ENCODE data around the gene CLCN6. TPM values are rescaled to one million over a fixed set of nuclear protein-coding genes. Genes with fewer than 3 reads are reported as not detected.

The CLCN6 gene
- polyA plus RNA-seq, 1 donor from 2014 or later: 12.5 TPM

- H3K9me2 ChIP-seq (ENCODE audit: insufficient read depth, low read length): no peaks in the 10 kb centered on the region
- no peaks in the 10 kb centered on the region for H3K79me2 ChIP-seq (replicated peaks; ENCODE audit: insufficient read depth, low read length)
- H2AFZ ChIP-seq (ENCODE audit: low read depth, low read length): no peak overlapping the region
- H3K27ac ChIP-seq (ENCODE audit: low read length): no peak overlapping the region
- H3K4me2 ChIP-seq (ENCODE audit: low read length): no peak overlapping the region
- H4K20me1 ChIP-seq (ENCODE audit: insufficient read depth): no peaks in the 10 kb centered on the region
- H3K9ac ChIP-seq (ENCODE audit: low read length): no peak overlapping the region
- no peak for TF ChIP-seq RAD21 (conservative IDR thresholded peaks at IDR 0.05)
- no peak for TF ChIP-seq MXI1 (conservative IDR thresholded peaks at IDR 0.05; ENCODE audit: poor library complexity, severe bottlenecking)
- no peak for TF ChIP-seq SMC3 (conservative IDR thresholded peaks at IDR 0.05; ENCODE audit: poor library complexity)
- TF ChIP-seq EZH2 (IDR thresholded peaks at IDR 0.05; ENCODE audit: borderline replicate concordance, insufficient read depth, low read length, poor library complexity, severe bottlenecking): no peak
- no peak for TF ChIP-seq REST (IDR thresholded peaks at IDR 0.05; ENCODE audit: borderline replicate concordance)
- no peak for TF ChIP-seq TAF1 (IDR thresholded peaks at IDR 0.05; ENCODE audit: low read depth)
- no peak for TF ChIP-seq CTCF (IDR thresholded peaks at IDR 0.05; ENCODE audit: poor library complexity, severe bottlenecking)
- TF ChIP-seq POLR2AphosphoS5 (IDR thresholded peaks at IDR 0.05): no peak
- no peak for TF ChIP-seq EP300 (conservative IDR thresholded peaks at IDR 0.05; ENCODE audit: poor library complexity, severe bottlenecking)
- no peaks in the 10 kb centered on the region for H3K27me3 ChIP-seq (ENCODE audit: insufficient read depth, low read depth, low read length)
- H3K9me3 ChIP-seq (ENCODE audit: low read length): no peaks in the 10 kb centered on the region
- no peaks in the 10 kb centered on the region for H3F3A ChIP-seq (ENCODE audit: insufficient read depth, low read length, poor library complexity, severe bottlenecking)
- H3K36me3 ChIP-seq (ENCODE audit: insufficient read depth, low read length): no peaks in the 10 kb centered on the region
- no peak overlapping the region for H3K4me3 ChIP-seq (ENCODE audit: low read length)
Observed at GRCh38 chr1:11879311-11880180, 73.6 kb downstream of the CLCN6 start.

GRCh38 chr1:11880181-11880575 lies 74.2 kb downstream of the CLCN6 start:
- Histone ChIP-seq H3K36me3 (ENCODE audit: insufficient read depth, low read length) (no peaks in the 10 kb centered on the region), H3K9me3 (ENCODE audit: low read length) (no peaks in the 10 kb centered on the region), H2AFZ (ENCODE audit: low read depth, low read length) (no peak overlapping the region), H3K9me2 (ENCODE audit: insufficient read depth, low read length) (no peaks in the 10 kb centered on the region), H3F3A (ENCODE audit: insufficient read depth, low read length, poor library complexity, severe bottlenecking) (no peaks in the 10 kb centered on the region), H4K20me1 (ENCODE audit: insufficient read depth) (no peaks in the 10 kb centered on the region), H3K9ac (ENCODE audit: low read length) (no peak overlapping the region), H3K4me3 (ENCODE audit: low read length) (no peak overlapping the region), H3K27me3 (ENCODE audit: insufficient read depth, low read depth, low read length) (no peaks in the 10 kb centered on the region), H3K4me2 (ENCODE audit: low read length) (no peak overlapping the region), H3K27ac (ENCODE audit: low read length) (no peak overlapping the region), H3K79me2 (replicated peaks; ENCODE audit: insufficient read depth, low read length) (no peaks in the 10 kb centered on the region)
- no peak for TF ChIP-seq TAF1 (IDR thresholded peaks at IDR 0.05; ENCODE audit: low read depth)
